NOMO-1 treated with dmso at 0.1 percent for 144 hours (cell line): ENCODE results near the gene DCTN3.

Experiments used
- DNase-seq: peaks from one replicate; lab custom pipeline; 2025; ENCODE audit not compliant: unreplicated experiment; lab: John Stamatoyannopoulos, UW

DCTN3 gene

DNA sequence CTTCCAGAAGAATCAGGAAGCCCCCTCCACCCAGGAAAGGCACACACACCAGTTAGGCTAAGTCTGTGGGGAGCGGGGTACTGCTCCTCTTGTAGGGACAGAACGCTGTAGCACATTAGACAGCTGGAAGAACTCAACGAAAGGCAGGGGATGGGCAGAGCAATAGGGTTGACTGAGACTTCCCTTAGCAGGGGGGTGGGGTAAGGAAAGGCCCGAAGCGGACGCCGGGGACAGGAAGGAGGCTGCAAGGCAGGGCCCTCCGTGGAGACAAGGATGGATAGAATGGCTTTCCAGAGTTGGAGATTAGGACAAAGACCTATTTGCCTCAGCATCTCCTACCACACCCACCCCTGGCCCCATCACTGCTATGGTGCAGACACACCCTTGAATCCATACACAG is 45.1 kb downstream of the DCTN3 start:
- no peak for DNase-seq

DNA sequence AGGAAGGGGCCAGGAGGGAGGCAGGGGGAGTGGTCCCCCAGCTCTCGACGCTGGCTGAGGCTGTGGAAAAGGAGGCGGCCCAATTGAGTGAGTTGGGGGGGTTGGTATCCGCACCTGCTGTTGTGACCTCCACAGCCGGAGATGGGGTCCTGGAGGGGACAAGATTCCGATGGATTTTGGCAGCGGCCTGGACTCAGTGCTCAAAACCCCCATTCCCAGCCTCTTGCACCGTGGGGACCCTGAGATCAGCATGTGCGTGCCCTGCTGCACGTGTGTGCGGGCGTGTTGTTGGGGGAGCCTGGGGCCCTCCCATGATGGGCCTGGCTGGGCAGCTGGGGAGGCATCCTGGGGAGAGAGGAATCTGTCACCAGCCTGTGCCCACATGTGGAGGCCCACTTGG is 45.7 kb downstream of the DCTN3 start:
- no peak for DNase-seq

DNA sequence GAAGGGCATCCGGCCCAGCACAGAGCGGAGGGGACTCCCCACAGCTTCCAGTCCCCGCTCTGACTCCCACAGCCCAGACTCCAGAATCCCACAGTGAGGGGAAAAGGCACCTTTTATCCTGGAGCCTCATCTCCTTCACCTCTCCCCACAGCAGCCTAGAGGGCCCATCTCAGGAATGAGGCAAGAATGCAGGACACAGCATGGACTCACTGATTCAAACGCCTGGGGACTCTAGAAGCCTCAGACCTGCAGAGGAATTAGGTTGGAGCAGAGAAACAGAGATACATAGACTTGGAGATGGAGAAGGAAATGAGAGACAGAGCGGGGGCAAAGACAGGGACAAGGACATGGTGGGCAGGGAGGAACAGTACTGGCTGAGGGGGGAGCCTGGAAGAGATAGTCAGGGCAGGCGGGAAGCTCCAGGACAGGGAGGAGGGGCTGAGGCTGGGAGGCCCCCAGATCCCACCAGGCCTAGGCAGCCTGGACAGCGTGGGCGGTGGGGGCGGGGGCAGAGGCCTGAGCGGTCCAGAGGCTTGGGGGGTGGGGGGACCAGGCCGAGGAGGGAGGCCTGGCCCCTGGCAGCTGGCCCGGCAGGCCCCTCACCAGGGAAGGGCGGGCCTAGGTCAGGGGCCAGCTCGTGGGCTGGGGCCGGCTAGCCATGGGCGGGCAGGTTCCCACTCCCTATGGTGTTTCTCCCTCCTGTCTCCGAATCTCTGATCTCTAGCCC is 46.5 kb downstream of the DCTN3 start:
- DNase-seq: no peak

DNA sequence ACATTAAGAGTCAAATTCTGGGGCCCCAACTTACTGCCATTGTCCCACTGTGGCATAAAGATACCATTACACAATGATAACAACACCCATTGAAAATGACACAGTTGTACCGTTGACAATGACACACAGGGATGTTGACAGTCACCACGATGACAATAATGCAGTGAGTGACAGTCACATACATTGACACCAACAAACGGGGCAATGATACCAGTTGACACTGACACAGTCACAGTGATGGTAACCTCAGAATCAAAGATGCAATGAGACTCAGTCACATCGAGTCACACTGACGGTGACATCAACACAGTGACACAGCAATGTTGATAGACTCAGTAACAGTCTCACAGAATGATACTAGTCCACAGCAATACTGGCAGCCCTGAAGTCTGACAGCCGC is 47.7 kb downstream of the DCTN3 start:
- no peak for DNase-seq

DNA sequence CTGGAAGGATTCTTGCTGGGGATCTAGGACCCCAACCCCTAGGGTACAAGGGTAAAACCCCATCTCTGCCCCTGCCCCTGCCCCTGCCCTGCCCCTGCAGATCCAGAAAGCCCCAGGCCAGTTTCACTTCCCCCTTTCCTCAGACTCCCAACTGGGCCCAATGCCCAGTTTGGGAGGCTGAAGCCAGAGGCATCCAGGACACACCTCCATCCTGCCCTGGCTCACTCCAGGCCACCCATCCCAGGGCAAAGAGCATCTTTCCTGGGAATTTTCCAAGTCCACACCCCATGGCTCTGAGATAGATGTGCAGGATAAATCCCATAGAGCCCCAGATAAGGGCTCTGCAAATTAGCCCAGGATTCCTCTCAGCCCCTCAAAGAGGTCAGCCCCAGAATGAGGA is 48.2 kb downstream of the DCTN3 start:
- no peak for DNase-seq

DNA sequence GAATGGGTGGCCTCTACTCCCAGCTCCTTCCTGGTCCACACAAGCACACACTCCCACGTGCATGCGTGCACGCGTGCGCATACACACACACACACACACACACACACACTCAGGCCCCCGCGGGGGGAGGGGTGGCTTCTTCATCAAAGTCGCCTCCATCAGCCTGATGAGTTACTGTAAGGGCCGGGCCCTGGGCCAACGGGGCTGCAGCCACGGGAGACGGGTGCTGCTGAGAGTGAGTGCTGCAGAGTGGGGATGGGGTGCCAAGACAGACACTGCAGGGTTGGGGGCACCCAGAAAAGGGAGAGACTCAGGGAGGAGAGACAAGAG is 48.8 kb downstream of the DCTN3 start:
- DNase-seq: no peak

DNA sequence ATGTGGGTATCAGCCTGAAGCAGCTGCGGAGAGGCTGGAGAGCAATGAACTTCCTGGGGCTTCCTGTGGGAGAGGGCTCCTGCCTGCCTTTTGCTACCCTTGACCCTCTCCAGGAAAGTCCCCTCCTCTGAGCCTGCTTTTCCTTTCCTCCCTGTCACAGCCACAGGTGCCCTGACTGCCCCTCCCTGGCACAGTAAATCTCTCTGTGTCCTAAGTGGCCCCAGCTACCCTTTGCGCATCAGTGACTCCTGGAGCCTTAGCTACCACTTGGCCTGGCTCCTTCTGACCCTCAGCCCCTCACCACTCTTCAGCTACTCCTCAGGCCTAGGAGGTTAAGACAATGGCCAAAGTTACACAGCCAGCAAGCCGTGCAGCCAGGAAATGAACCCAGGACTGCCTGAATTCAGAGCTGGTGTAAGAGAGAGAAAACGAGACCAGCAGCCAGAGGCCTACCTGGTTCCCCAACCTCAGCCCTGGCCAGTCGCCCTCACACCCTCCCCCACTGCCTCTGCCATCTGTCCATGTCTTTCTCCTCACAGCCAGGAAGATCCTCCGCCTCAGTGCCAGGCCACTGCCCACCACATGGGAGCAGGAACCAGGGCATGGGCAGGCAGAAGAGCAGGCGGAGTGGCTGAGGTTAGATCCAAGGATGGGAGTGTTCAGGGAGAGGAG is 49.4 kb downstream of the DCTN3 start:
- DNase-seq: no peak

DNA sequence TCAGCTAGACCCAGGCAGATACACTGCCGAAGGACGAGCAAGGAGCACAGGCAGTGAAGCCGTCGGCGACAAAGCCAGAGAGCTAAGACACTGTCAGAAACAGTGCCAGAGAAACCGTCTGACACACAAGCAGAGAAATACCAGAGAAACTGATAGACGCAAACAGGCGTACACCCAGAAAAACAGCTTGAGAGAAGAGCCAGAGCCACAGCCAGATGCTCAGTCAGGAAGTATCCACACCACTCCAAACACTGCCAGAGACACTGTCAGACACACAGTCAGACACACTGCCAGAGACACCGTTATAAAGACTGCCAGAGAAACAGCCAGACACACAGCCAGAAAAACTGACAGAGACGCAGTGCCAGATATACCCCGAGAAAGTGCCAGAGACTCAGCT is 49.9 kb downstream of the DCTN3 start:
- DNase-seq: no peak

DNA sequence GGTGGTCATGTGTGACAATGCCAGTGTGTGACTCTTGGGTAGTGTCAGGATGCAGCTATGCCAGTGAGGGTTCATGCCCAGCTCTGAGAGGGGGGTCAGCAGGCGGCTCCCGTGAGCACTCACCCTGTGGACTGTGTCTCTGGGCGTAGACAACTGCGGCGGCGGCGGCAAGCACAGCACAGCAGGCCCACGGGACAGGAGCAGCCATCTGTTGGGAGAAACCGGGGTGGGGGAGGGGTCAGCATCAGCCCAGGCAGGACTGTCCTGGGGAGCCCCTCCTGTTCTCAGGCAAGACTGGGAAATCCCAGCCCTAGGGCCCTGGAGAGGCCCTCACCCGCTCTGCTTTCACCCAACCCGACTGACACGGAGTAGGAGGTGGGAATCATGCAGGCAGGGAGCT is 51.5 kb downstream of the DCTN3 start:
- no peak for DNase-seq

DNA sequence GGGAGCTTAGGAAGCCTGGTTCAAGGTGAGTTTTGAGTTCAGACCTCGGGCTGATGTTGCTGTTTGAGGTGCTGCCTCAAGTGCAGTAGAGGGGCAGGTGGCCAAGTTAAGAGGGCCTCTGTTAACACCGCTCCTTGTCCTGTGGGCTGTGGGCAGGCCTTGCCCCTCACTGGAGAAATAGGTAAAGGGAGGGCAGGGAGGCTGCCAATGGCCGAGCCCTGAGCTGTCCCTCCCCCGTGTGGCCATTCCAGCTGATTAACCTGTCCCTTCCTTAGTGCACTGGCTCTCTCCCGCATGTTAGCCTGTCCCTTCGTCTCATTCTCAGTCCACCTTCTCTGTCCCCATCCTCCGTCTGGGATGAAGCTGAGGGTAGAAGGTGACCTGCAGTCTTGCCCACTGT is 52.2 kb downstream of the DCTN3 start:
- no peak for DNase-seq

DNA sequence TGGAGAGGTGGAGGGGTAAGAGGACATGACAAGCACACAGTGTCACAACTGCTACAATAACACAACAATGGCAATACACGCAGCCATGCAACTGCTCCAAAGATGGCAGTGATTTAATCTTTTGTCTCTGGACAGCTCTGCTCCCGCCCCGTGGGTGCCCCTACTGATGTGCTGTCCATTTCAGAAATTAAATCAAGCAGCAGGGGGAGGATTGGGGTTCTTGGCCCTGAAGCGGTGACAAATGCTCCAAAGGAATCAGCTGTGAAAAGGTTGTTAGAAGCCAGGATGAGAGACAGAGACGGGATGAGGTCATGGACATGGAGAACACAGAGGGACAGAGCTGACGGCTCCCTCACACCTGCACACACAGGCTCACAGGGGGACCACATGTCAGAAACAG is 53.3 kb downstream of the DCTN3 start:
- DNase-seq: no peak

DNA sequence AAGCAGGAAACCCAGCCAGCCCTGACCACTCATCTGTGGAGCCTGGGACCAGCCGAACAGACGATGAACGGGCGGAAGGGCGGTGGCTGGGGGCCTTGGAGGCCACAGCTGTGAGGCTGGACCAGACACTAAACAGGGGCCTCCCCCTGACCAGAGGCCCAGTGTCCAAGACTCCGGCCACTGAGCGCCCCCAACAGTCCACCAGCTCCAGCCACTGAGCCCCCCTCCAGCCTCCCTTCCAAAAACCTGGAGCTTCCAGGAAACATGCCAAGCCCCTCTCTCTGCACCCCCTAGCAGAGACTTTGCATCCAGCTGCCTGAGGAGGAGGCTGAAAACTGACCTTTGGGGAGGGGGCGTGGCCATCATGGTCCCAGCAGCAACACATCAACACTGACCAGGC is 54.0 kb downstream of the DCTN3 start:
- DNase-seq: no peak

DNA sequence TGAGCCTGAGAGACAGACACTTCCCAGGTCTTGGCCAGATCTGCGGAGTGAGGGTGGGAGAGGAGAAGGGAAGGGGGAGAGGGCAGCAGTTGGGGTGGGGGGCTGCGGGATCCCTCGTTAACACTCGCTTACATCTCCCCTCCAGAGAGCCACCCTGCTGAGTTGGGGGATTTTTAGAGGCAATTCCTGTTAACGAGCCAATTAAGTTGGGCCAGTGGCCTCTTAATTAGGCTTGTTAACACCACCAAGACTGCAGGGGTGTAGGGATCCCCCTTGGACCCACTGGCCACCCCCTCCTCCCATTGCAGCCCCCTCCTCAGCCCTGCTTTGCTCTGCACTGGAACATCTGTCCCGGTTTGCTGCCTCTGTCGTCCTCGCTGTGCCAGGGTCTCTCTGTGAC is 54.4 kb downstream of the DCTN3 start:
- DNase-seq: no peak

DNA sequence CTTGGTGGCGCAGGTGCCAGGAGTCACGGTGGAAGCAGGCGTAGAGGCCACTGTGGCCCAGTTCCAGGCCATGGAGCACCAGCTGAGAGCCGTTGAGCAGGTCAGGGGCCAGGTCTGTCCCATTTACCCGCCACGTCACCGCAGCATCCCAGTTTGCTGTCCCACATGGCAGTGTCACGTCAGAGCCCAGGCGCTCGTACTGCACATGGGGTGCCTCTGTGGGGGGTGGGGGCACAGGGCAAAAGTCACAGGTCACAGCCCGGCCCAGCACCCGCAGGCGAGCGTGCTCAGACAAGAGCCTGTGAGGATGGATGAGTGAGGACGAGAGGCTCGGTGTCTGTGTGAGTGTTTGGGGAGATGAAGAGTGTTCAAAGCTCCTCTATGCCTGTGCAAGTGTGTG is 55.7 kb downstream of the DCTN3 start:
- no peak for DNase-seq
